Common myeloid progenitor, CD34-positive (primary cell): ENCODE measurements around the gene CREB5.

Experiments used
- CTCF ChIA-PET: fragments of 350-600 bp; sonication (Branson Sonifier 250); formaldehyde crosslinking; loops from one replicate; lab custom pipeline; 2021; ENCODE audit warnings: antibody characterized with exemption; lab: Charles Lee
- POLR2A ChIA-PET: fragments of 350-600 bp; sonication (Branson Sonifier 250); formaldehyde crosslinking; loops from one replicate; lab custom pipeline; 2021; ENCODE audit warnings: antibody characterized with exemption; lab: Charles Lee
- DNase-seq, 3 donors: peaks; one replicate each; pipeline versions ENCODE4 v3.0.0 to v3.0.0-alpha.2; 2013
- H3K27ac ChIP-seq, 2 experiments: 1 replicate in 1 of 2; 2 replicates in 1 of 2; pipeline ENCODE4 v1.7.0; 2013; ENCODE audit warnings: inconsistent platforms in 2 of 2, low read length in 2 of 2, mild to moderate bottlenecking in 2 of 2, low read depth in 1 of 2, moderate library complexity in 1 of 2; ENCODE audit not compliant: severe bottlenecking in 2 of 2, insufficient read depth in 1 of 2, poor library complexity in 1 of 2
- H3K27me3 ChIP-seq, 5 experiments: replicated peaks in 2 of 5; 1 replicate in 3 of 5; 2 replicates in 2 of 5; pipeline versions ENCODE4 v1.6.1 to v1.7.0; 2013; ENCODE audit warnings: low read length in 4 of 5, mild to moderate bottlenecking in 2 of 5, moderate library complexity in 2 of 5, inconsistent platforms in 1 of 5; ENCODE audit not compliant: insufficient read depth in 5 of 5, control insufficient read depth in 4 of 5
- H3K36me3 ChIP-seq, 4 experiments: 1 replicate in 2 of 4; 2 replicates in 2 of 4; pipeline versions ENCODE4 v1.6.1 to v1.7.0; 2013; ENCODE audit warnings: low read length in 3 of 4, control low read depth in 1 of 4, mild to moderate bottlenecking in 1 of 4; ENCODE audit not compliant: control insufficient read depth in 4 of 4, insufficient read depth in 4 of 4
- H3K4me1 ChIP-seq, 4 experiments: 1 replicate in 3 of 4; 2 replicates in 1 of 4; pipeline versions ENCODE4 v1.6.1 to v1.7.1; 2013; ENCODE audit warnings: low read length in 3 of 4, mild to moderate bottlenecking in 3 of 4, control low read depth in 1 of 4, inconsistent platforms in 1 of 4, moderate library complexity in 1 of 4; ENCODE audit not compliant: control insufficient read depth in 4 of 4, insufficient read depth in 4 of 4; ENCODE audit errors: control extremely low read depth in 1 of 4
- H3K4me3 ChIP-seq, 7 experiments: 1 replicate in 4 of 7; 2 replicates in 3 of 7; pipeline versions ENCODE4 v1.5.1 to v1.7.0; 2013; ENCODE audit warnings: mild to moderate bottlenecking in 7 of 7, low read length in 6 of 7, moderate library complexity in 6 of 7, inconsistent platforms in 2 of 7, low read depth in 2 of 7, control low read depth in 1 of 7; ENCODE audit not compliant: insufficient read depth in 4 of 7, control insufficient read depth in 1 of 7; ENCODE audit errors: extremely low read depth in 1 of 7
- H3K9me3 ChIP-seq, 5 experiments: 1 replicate in 4 of 5; 2 replicates in 1 of 5; pipeline versions ENCODE4 v1.6.1 to v1.7.1; 2013; ENCODE audit warnings: low read length in 4 of 5, mild to moderate bottlenecking in 2 of 5, inconsistent platforms in 1 of 5, low read depth in 1 of 5, moderate library complexity in 1 of 5; ENCODE audit not compliant: control insufficient read depth in 4 of 5, insufficient read depth in 2 of 5; ENCODE audit errors: control extremely low read depth in 1 of 5
- WGBS: methylation state at CpG from one replicate; pipeline ENCODE4 v1.1.5; 2013; ENCODE audit not compliant: insufficient coverage; 5-methylcytosine and 5-hydroxymethylcytosine counted together

Gene CREB5

DNA sequence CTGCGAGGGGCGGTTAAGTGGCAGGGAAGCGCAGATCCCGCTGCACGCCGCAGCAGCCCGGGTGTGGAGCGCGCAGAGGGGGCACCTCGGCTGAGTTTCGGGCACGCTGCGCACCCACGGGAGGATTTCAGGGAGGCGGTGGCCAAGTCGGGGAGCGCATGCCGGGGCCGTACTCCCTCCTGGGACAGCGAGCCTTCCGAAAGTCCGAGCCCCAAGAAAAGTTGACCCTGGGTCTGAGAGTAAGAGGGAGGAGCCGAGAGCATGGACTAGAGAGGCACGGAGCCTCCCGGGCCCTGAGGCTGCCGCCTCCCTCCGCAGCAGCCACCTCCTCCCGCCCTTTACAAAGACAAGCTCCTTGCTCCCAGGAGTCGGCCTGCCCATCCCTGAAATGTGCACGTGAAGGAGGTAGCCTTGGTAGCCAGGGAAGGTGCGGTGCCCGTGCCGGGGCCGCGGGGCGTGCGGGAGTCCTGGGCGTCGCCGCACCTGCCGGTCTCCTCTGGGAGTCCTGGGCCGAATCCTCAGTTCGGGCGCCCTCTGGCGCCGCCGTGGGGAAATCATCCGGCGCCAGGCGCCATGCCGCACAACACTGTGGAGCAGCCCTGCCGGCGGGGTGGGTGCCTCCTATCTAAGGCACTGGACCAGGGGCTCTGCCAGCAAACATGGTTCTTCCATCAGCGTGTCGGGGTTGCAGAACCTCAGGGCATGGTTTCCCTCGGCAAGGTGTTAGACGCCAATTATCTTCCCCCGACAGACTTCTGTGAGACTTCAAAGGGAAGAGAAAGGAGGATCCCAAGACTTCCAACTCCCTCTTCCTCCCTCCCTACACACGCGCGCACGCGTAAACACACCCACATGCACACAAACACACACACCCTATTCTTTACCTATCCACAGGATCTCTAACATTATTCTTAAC lies 441.8 kb downstream of the CREB5 start:
- CTCF ChIA-PET: interaction anchor here (0.8 to 1.8 kb wide), 8 partner anchors 9 to 555 kb away, joined by 3 to 9 read pairs (median 3); no protein-coding TSS in a partner anchor
- under 1% methylated on average over 44 of the region's 63 CpGs for whole genome bisulfite sequencing
- POLR2A ChIA-PET: interaction anchor here (0.7 kb wide), 1 partner anchor 1074 kb away, joined by 7 read pairs; no protein-coding TSS in a partner anchor

DNA sequence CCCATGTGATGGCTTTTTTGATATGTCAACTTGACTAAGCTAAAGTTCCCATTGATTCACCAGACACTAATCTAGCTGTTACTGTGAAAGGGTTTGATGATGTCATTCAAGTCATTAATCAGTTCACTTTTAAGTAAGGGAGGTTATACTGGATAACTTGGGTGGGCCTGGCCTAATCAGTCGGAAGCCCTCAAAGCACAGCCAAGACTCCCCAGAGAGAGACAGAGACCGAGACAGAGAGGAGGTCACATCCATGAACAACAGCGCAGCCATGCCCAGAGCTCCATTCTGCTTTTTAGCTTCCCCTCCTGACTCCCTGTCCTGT lies 442.4 kb downstream of the CREB5 start:
- ChIA-PET POLR2A (no interaction called here), CTCF (interaction anchor here (0.7 to 1.8 kb wide), 7 partner anchors 102 to 555 kb away, joined by 3 to 6 read pairs (median 3); no protein-coding TSS in a partner anchor)
- Histone ChIP-seq H3K27me3 (peaks cover 0 to 44% (median 12%) of the 10 kb centered on the region in 5 experiments), H3K36me3 (no peaks in the 10 kb centered on the region), H3K4me3 (no peak overlapping the region), H3K4me1 (peaks cover 0 to 12% (median 10%) of the 10 kb centered on the region in 4 experiments), H3K9me3 (no peaks in the 10 kb centered on the region), H3K27ac (no peak overlapping the region)
- 100% methylated on average over 3 of the region's 3 CpGs for WGBS
- peak in 2 of 3 donors; percentile 13 to 15 for DNase-seq

More for the DNA sequence above, 441.8 kb downstream of the CREB5 start:
- Histone ChIP-seq H3K36me3 (no peaks in the 10 kb centered on the region), H3K27me3 (peaks cover 0 to 44% (median 12%) of the 10 kb centered on the region in 5 experiments), H3K9me3 (no peaks in the 10 kb centered on the region), H3K4me1 (peaks cover 0 to 12% (median 10%) of the 10 kb centered on the region in 4 experiments), H3K27ac (no peak overlapping the region), H3K4me3 (peak overlapping the region; percentile 27 to 77 (median 65))
- peak; percentile 63 to 76 (median 75) for DNase-seq

DNA sequence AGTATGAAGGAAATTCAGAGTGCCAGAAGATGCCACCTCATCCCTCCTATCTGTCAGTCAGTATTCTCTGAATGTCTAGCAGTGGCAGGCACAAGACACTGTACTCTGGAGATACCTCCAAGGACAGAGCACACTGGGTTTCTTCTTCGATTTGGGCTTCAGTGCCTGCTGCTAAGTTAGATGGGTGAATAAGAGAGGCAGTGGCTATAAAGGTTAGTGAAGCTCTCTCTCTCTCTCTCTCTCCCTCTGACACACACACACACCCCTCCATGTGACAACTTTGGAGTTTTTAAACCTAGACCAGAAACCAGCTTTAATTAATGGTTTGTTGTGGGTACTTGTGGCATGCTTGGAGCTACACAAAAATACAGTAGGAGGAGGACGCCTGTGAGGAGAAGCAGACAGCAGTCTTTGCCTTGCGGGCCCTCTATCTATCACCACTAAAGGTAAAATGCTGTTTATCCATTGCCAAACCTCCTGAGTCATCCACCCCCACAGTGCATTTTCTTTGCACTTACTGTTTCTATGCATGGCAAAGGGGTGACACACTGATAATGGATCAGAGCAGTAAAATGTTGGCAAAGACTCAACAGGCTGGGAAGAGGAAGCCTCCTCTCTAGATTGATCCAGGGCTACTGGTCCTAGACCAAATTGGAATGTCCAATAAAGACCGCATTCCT lies 443.4 kb downstream of the CREB5 start:
- Histone ChIP-seq H3K9me3 (no peaks in the 10 kb centered on the region), H3K36me3 (no peaks in the 10 kb centered on the region), H3K27ac (no peak overlapping the region), H3K4me3 (no peak overlapping the region), H3K4me1 (peaks cover 0 to 12% (median 10%) of the 10 kb centered on the region in 4 experiments), H3K27me3 (peaks cover 0 to 44% (median 12%) of the 10 kb centered on the region in 5 experiments)
- POLR2A ChIA-PET: no interaction called here
- WGBS: 88% methylated on average over 3 of the region's 4 CpGs
- no peak for DNase-seq
- CTCF ChIA-PET: interaction anchor here (0.7 to 1.4 kb wide), 2 partner anchors 101 to 229 kb away, joined by 3 to 6 read pairs; no protein-coding TSS in a partner anchor

DNA sequence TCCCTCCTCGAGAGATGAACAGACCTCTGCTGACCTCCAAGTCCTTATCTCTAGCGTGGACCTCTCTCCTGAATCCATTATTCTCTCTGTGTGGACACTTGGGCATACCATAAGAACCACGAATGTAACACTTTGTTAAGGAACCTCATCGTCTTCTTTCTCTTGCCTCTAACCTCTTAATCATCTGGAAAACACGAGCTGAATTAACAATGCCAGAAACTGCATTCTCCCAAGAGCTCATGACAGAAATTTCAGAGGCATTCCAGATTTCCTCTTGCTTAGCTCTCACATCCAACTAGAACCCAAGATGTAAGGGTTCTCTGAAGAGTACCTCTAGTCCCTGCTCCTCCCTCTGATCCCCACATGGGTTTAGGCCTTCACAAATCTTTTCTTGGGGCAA lies 444.3 kb downstream of the CREB5 start:
- ChIA-PET POLR2A (no interaction called here), CTCF (no interaction called here)
- Histone ChIP-seq H3K4me3 (no peak overlapping the region), H3K27ac (no peak overlapping the region), H3K9me3 (no peaks in the 10 kb centered on the region), H3K36me3 (no peaks in the 10 kb centered on the region), H3K27me3 (peaks cover 0 to 35% (median 12%) of the 10 kb centered on the region in 5 experiments), H3K4me1 (peaks cover 0 to 12% (median 10%) of the 10 kb centered on the region in 4 experiments)
- 98% methylated on average over 5 of the region's 5 CpGs for WGBS
- no peak for DNase-seq

DNA sequence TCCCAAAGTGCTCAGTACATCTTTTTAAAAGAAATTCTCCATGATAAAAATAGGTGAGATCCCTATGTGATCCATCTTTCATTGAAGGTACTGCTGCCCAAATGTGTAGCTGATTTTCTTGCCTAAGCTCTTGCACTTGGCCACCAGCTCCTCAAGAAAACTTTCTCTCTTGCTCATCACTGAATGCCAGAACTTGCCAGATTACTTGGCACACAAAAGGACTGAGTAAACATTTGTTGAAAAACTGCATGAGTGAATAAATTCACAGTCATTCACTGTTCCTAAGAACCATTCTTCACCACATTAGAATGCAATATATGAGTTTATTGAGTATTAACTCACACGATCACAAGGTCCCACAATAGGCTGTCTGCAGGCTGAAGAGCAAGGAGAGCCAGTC lies 445.9 kb downstream of the CREB5 start:
- Histone ChIP-seq H3K9me3 (no peaks in the 10 kb centered on the region), H3K36me3 (no peaks in the 10 kb centered on the region), H3K27me3 (peaks cover 0 to 20% (median 8%) of the 10 kb centered on the region in 5 experiments), H3K27ac (no peak overlapping the region), H3K4me3 (no peak overlapping the region), H3K4me1 (peaks cover 0 to 9% (median 8%) of the 10 kb centered on the region in 4 experiments)
- no CpG with 5 or more reads among the region's 1 CpG for WGBS
- DNase-seq: no peak
- ChIA-PET POLR2A (no interaction called here), CTCF (no interaction called here)

DNA sequence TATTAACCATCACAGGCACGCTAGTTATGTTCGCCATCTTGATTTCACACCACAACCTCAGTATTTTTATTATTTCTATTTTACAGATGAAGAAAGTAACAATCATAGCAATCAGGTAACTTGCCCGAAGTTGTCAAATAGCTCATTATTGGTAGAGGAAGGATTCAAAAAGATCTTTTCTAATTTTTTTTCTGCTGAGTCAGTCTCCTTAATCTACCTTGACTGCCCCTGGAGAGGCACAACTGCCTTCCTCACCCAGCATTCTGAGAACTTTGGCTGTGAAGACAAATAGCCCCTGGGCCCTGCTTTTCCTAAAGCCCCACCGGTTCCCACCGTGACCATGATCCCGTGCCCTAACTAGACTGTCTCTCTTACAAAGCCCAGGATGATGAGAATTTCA lies 446.6 kb downstream of the CREB5 start:
- ChIA-PET CTCF (no interaction called here), POLR2A (interaction anchor here (0.7 kb wide), 1 partner anchor 484 kb away, joined by 4 read pairs; no protein-coding TSS in a partner anchor)
- Histone ChIP-seq H3K9me3 (no peaks in the 10 kb centered on the region), H3K4me1 (peaks cover 0 to 4% (median 1%) of the 10 kb centered on the region in 4 experiments), H3K27me3 (peaks cover 0 to 14% (median 7%) of the 10 kb centered on the region in 5 experiments), H3K4me3 (no peak overlapping the region), H3K36me3 (no peaks in the 10 kb centered on the region), H3K27ac (no peak overlapping the region)
- DNase-seq: no peak
- WGBS: 100% methylated on average over 1 of the region's 6 CpGs
